GM19324 (cell line): ENCODE measurements around the gene CXCR2.

Experiments
- ATAC-seq: cut with Tn5 transposase; IDR thresholded peaks from one replicate; pipeline ENCODE4 v1.9.1; 2021; ENCODE audit warnings: mild to moderate bottlenecking, moderate library complexity; ENCODE audit not compliant: unreplicated experiment, low FRiP score

Gene CXCR2

GRCh38 chr2:218180467-218181114 is 54.8 kb downstream of the CXCR2 start:
- ATAC-seq, result no peak

DNA sequence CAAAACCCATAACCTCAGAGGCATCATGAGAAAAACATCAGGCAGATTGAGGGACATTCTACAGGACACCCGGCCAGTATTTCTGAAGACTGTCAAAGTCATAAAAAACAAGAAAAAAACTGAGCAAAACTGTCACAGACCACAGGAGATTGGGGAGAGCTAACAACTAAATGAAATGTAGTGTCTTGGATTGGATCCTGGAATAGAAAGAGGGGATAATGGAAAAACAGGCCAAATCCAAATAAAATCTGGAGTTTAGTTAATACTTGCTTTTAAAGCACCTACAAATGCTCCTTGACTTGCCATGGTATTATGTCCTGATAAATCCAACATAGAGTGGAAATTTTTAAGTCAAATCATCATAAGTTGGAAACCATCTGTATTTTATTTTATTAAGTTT is 58.5 kb downstream of the CXCR2 start:
- ATAC-seq, result no peak

DNA sequence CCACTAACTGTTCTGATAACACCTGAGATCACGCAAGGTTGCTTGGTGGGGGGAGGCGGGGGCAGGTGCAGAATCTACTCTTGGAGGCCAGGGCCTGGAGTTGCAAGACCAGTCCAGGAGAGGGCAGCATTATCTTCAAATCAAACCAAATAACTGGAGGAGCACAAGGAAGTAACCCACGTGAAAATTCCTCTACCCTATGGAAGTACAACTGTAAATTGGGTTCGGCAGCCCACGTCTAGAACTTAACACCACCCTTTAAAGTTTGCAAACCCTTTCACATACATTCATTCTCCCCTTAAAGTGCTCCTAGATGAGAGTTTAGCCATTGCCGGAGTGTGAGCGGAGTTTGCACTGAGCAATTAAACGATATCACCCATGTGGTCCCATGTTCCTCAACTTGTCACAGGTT is 60.5 kb downstream of the CXCR2 start:
- peak; percentile 66 for ATAC-seq
